GM12878 (cell line): ENCODE results near the gene ZNF260. TPM values are rescaled to one million over a fixed set of nuclear protein-coding genes. Genes with fewer than 3 reads are reported as not detected.

Source experiments
- ATAC-seq: fragments of 200-7000 bp; cut with Tn5 transposase; 3 replicates; pipeline ENCODE4 v1.9.1; 2020; ENCODE audit warnings: mild to moderate bottlenecking, moderate library complexity
- BruUV-seq: library from RNA; stranded (reverse); fragments of 400-500 nt; replicated peaks from 2 replicates; lab custom pipeline; 2021; lab: Mats Ljungman, UMichigan
- CTCF ChIA-PET: fragments of 300-600 bp; sonication (Branson Sonifier 250); formaldehyde crosslinking; extraction: SDS; loops from one replicate; lab custom pipeline; 2021; ENCODE audit warnings: inconsistent platforms; lab: Yijun Ruan, JAX
- POLR2A ChIA-PET: fragments of 350-600 bp; formaldehyde crosslinking; extraction: SDS; loops from one replicate; lab custom pipeline; 2021; ENCODE audit warnings: inconsistent platforms; lab: Charles Lee
- RAD21 ChIA-PET: fragments of 300-600 bp; sonication (Branson Sonifier 250); formaldehyde crosslinking; loops from one replicate; lab custom pipeline; 2023; ENCODE audit warnings: antibody characterized with exemption; ENCODE audit not compliant: unreplicated experiment; lab: Charles Lee
- SMC1A ChIA-PET: fragments of 300-600 bp; sonication (Branson Sonifier 250); formaldehyde crosslinking; loops from one replicate; lab custom pipeline; 2023; ENCODE audit not compliant: unreplicated experiment, uncharacterized antibody; lab: Charles Lee
- DNase-seq: peaks from one replicate; pipeline ENCODE4 v3.0.0-alpha.2; 2011; ENCODE audit warnings: low read depth, low spot score
- FAIRE-seq: peaks from 3 replicates; lab custom pipeline; 2011; peaks lifted over from hg19 to GRCh38; lab: Jason Lieb, UNC
- H2AFZ ChIP-seq: 2 replicates; pipeline ENCODE4 v1.6.0; 2011; ENCODE audit warnings: low read depth, low read length, control low read depth; ENCODE audit not compliant: control insufficient read depth
- H3K27ac ChIP-seq: 2 replicates; pipeline ENCODE4 v1.5.1; 2011; ENCODE audit warnings: control low read depth; ENCODE audit not compliant: control insufficient read depth, insufficient read depth
- H3K27me3 ChIP-seq, 2 experiments: replicated peaks in 1 of 2; 2 replicates each; pipeline versions ENCODE4 v1.6.0 to v1.6.1; 2011; ENCODE audit warnings: low read length in 1 of 2; ENCODE audit not compliant: control insufficient read depth in 2 of 2, insufficient read depth in 2 of 2
- H3K36me3 ChIP-seq, 2 experiments: 2 replicates each; pipeline ENCODE4 v1.5.1; 2011; ENCODE audit warnings: low read length in 1 of 2; ENCODE audit not compliant: control insufficient read depth in 2 of 2, insufficient read depth in 2 of 2
- H3K4me1 ChIP-seq: 2 replicates; pipeline ENCODE4 v1.6.1; 2011; ENCODE audit warnings: mild to moderate bottlenecking, low read length, moderate library complexity, mixed read lengths; ENCODE audit not compliant: control insufficient read depth, insufficient read depth
- H3K4me2 ChIP-seq: 2 replicates; pipeline ENCODE4 v1.6.0; 2011; ENCODE audit warnings: control low read depth; ENCODE audit not compliant: control insufficient read depth, insufficient read depth
- H3K4me3 ChIP-seq: fragments of 200-600 bp; sonication (generic); 2 replicates; pipeline ENCODE4 v1.5.1; 2016
- H3K79me2 ChIP-seq: 2 replicates; pipeline ENCODE4 v1.6.0; 2011; ENCODE audit warnings: low read length; ENCODE audit not compliant: control insufficient read depth, insufficient read depth
- H3K9ac ChIP-seq: 2 replicates; pipeline ENCODE4 v1.8.0; 2011; ENCODE audit warnings: low read length, control low read depth, mixed read lengths; ENCODE audit not compliant: control insufficient read depth, insufficient read depth
- H3K9me3 ChIP-seq: replicated peaks from 3 replicates; pipeline ENCODE4 v1.5.1; 2011; ENCODE audit warnings: mild to moderate bottlenecking, low read length; ENCODE audit not compliant: control insufficient read depth, insufficient read depth
- H4K20me1 ChIP-seq: 2 replicates; pipeline ENCODE4 v1.6.0; 2011; ENCODE audit not compliant: control insufficient read depth, insufficient read depth
- ASH2L ChIP-seq: fragments of 300-600, 200-600 bp; sonication (generic); IDR thresholded peaks from 2 replicates; pipeline ENCODE4 v1.6.1; 2017; ENCODE audit warnings: low read depth, mild to moderate bottlenecking, borderline replicate concordance
- ATF7 ChIP-seq: fragments of 450-650 bp; IDR thresholded peaks from 2 replicates; pipeline ENCODE4 v1.6.1; 2016; ENCODE audit warnings: low read depth, mild to moderate bottlenecking
- BACH1 ChIP-seq: fragments of 450-650 bp; IDR thresholded peaks from 2 replicates; pipeline ENCODE4 v1.6.1; 2017; ENCODE audit warnings: mild to moderate bottlenecking, borderline replicate concordance
- DPF2 ChIP-seq: fragments of 450-650 bp; IDR thresholded peaks from 2 replicates; pipeline ENCODE4 v1.6.1; 2017; ENCODE audit warnings: mild to moderate bottlenecking
- EP300 ChIP-seq, 2 experiments: fragments of 150-350 bp in 1 of 2; IDR thresholded peaks; 2 replicates each; pipeline ENCODE4 v1.6.1; 2011 to 2012; ENCODE audit warnings: low read depth in 2 of 2, low read length in 2 of 2, borderline replicate concordance in 1 of 2, improper control_type of control experiment in 1 of 2, inconsistent platforms in 1 of 2; ENCODE audit not compliant: control insufficient read depth in 1 of 2
- ETV6 ChIP-seq, 2 experiments: fragments of 450-650 bp in 1 of 2; IDR thresholded peaks in 1 of 2; conservative IDR thresholded peaks in 1 of 2; 2 replicates each; pipeline ENCODE4 v1.6.1; 2014; ENCODE audit warnings: antibody characterized with exemption in 1 of 2, borderline replicate concordance in 1 of 2, low read depth in 1 of 2, mild to moderate bottlenecking in 1 of 2, moderate library complexity in 1 of 2
- HDGF ChIP-seq: fragments of 450-650 bp; IDR thresholded peaks from 2 replicates; pipeline ENCODE4 v1.6.1; 2016; ENCODE audit warnings: antibody characterized with exemption
- MAX ChIP-seq: IDR thresholded peaks from 2 replicates; pipeline ENCODE4 v1.6.1; 2012; ENCODE audit warnings: low read depth, low read length, improper control_type of control experiment
- MXI1 ChIP-seq: fragments of 150-350 bp; IDR thresholded peaks from 2 replicates; pipeline ENCODE4 v1.6.1; 2011; ENCODE audit warnings: low read depth, mild to moderate bottlenecking, inconsistent platforms, low read length, improper control_type of control experiment
- NBN ChIP-seq: fragments of 450-650 bp; IDR thresholded peaks from 2 replicates; pipeline ENCODE4 v1.6.1; 2016
- NFYB ChIP-seq: IDR thresholded peaks from 2 replicates; pipeline ENCODE4 v1.6.1; 2011; ENCODE audit warnings: low read depth, mild to moderate bottlenecking, low read length, improper control_type of control experiment, moderate library complexity; ENCODE audit not compliant: insufficient read depth
- NR2F1 ChIP-seq: fragments of 450-650 bp; conservative IDR thresholded peaks from 2 replicates; pipeline ENCODE4 v1.6.1; 2017; ENCODE audit warnings: mild to moderate bottlenecking
- NRF1 ChIP-seq: conservative IDR thresholded peaks from 2 replicates; pipeline ENCODE4 v1.6.1; 2011; ENCODE audit warnings: mild to moderate bottlenecking, low read depth, low read length, improper control_type of control experiment
- PAX5 ChIP-seq: IDR thresholded peaks from 2 replicates; pipeline ENCODE4 v1.6.1; 2011; ENCODE audit warnings: low read depth, low read length, borderline replicate concordance
- PAX8 ChIP-seq: fragments of 450-650 bp; IDR thresholded peaks from 2 replicates; pipeline ENCODE4 v1.6.1; 2017; ENCODE audit warnings: mild to moderate bottlenecking, moderate library complexity
- PML ChIP-seq: IDR thresholded peaks from 2 replicates; pipeline ENCODE4 v1.6.1; 2012; ENCODE audit warnings: low read length, inconsistent platforms
- SMAD1 ChIP-seq: fragments of 450-650 bp; IDR thresholded peaks from 2 replicates; pipeline ENCODE4 v1.6.1; 2018; ENCODE audit warnings: mild to moderate bottlenecking, low read depth; ENCODE audit not compliant: partially characterized antibody
- SMAD5 ChIP-seq: IDR thresholded peaks from 2 replicates; pipeline ENCODE4 v1.6.1; 2016; ENCODE audit warnings: antibody characterized with exemption, low read depth
- SREBF2 ChIP-seq: IDR thresholded peaks from 2 replicates; pipeline ENCODE4 v1.6.1; 2012; ENCODE audit warnings: mild to moderate bottlenecking, low read length
- YY1 ChIP-seq: IDR thresholded peaks from 2 replicates; pipeline ENCODE4 v1.6.1; 2011; ENCODE audit warnings: low read depth, mild to moderate bottlenecking, low read length
- ZBTB11 ChIP-seq: fragments of 450-650 bp; formaldehyde crosslinking; IDR thresholded peaks from 2 replicates; pipeline ENCODE4 v1.5.0; 2022; ENCODE audit warnings: mild to moderate bottlenecking, missing genetic modification characterization
- WGBS: methylation state at CpG from one replicate; pipeline ENCODE4 v1.1.6; 2016; ENCODE audit warnings: low lambda C conversion rate; ENCODE audit not compliant: insufficient replicate concordance, insufficient coverage; ENCODE audit errors: missing lambda C conversion rate; 5-methylcytosine and 5-hydroxymethylcytosine counted together
- in situ Hi-C: fragments of 300-500 bp; cut with MboI; formaldehyde crosslinking; loops from 9 replicates; pipeline ENCODE4 v1.14.3; 2018; ENCODE audit warnings: mixed read lengths
- intact Hi-C: fragments of 100-400 bp; cut with micrococcal nuclease; formaldehyde crosslinking; loops from one replicate; pipeline ENCODE4 v1.14.2; 2022; ENCODE audit not compliant: unreplicated experiment
- polyA plus RNA-seq, 11 experiments: library from polyadenylated mRNA; depleted of rRNA in 4 of 11; unstranded in 6 of 11; stranded (reverse) in 5 of 11; fragments of >200 nt; fragmentation: Nextera tagmentation in 4 of 11; fragmentation: Illumina TruSeq in 1 of 11; extraction: Ambion mirVana in 4 of 11; extraction: Trizol in 1 of 11; gene quantifications; 1 replicate in 1 of 11; 2 replicates in 10 of 11; pipeline versions ENCODE4 v1.2.1 to v1.2.3, GENCODE V29; 2011 to 2016; ENCODE audit warnings: inconsistent platforms in 2 of 11, missing spikeins in 2 of 11, low read depth in 1 of 11
- total RNA-seq, 4 experiments: library from RNA; depleted of rRNA in 3 of 4; stranded (reverse); fragments of >200 nt in 3 of 4; fragmentation: Illumina TruSeq in 1 of 4; extraction: Trizol in 1 of 4; gene quantifications; 2 replicates each; pipeline versions ENCODE4 v1.2.1 to v1.2.3, GENCODE V29; 2013 to 2021

Gene ZNF260
- total and polyA plus RNA-seq, 10 of the 15 experiments (the other 5 are each of a cell fraction or from before 2014, with no cell fraction given) = 1.9 to 9.7 (median 7.1) TPM

- TF ChIP-seq EP300 (IDR thresholded peaks at IDR 0.05; ENCODE audit: borderline replicate concordance in 1 of 2, control insufficient read depth in 1 of 2, low read depth in 2 of 2, low read length in 2 of 2) (no peak), SMAD1 (peak; percentile 26), NRF1 (no peak), PAX5 (peak; percentile 22; the same call in 1 of the 2 replicates)
- TF ChIP-seq, all 136 proteins: peak for 10
These were observed 949 bp upstream of the ZNF260 start (continued) for GRCh38 chr19:36528921-36529518.

GRCh38 chr19:36527873-36528193, 238 bp downstream of the ZNF260 start:
- ATAC-seq (no peak), FAIRE-seq (no peak), DNase-seq (no peak)
- Histone ChIP-seq H3K4me2 (peak overlapping the region; percentile 72), H3K79me2 (peaks cover 17% of the 10 kb centered on the region), H3K9me3 (peaks cover 16% of the 10 kb centered on the region), H3K4me3 (peak overlapping the region; percentile 76), H3K9ac (peak overlapping the region; percentile 85), H3K36me3 (no peaks in the 10 kb centered on the region), H3K27me3 (no peaks in the 10 kb centered on the region), H2AFZ (peak overlapping the region; percentile 95), H3K27ac (peak overlapping the region; percentile 83), H4K20me1 (no peaks in the 10 kb centered on the region), H3K4me1 (no peaks in the 10 kb centered on the region)
- in situ Hi-C loops = no loop called here
- intact Hi-C loops = loop anchor here (1.0 to 5.0 kb wide), 3 partner anchors 36 to 244 kb away; partner anchors contain the start of genes ZNF529 and ZNF850
- SMC1A ChIA-PET = interaction anchor here (1.3 to 1.6 kb wide), 2 partner anchors 45 to 148 kb away, joined by 3 to 5 read pairs; partner anchors contain the start of gene ZNF529
- POLR2A ChIA-PET = interaction anchor here (0.6 to 2.3 kb wide), 3 partner anchors 38 to 243 kb away, joined by 5 to 9 read pairs (median 7); partner anchors contain the start of genes ZNF529 and ZNF566
- CTCF ChIA-PET = no interaction called here
- no TSS peak for BruUV-seq
- 7% methylated on average over 2 of the region's 13 CpGs for WGBS
- RAD21 ChIA-PET = interaction anchor here (0.6 kb wide), 1 partner anchor 245 kb away, joined by 3 read pairs; the partner anchor contains the start of gene ZNF850
- no peak for TF ChIP-seq ATF7
- peak; percentile 6 for TF ChIP-seq SMAD1
- TF ChIP-seq NR2F1 = no peak
- no peak for TF ChIP-seq BACH1
- TF ChIP-seq PAX8 = no peak
- no peak for TF ChIP-seq ZBTB11 (CRISPR knock-in tag)
- TF ChIP-seq MXI1 = no peak
- no peak for TF ChIP-seq EP300 (IDR thresholded peaks at IDR 0.05; ENCODE audit: borderline replicate concordance in 1 of 2, control insufficient read depth in 1 of 2, low read depth in 2 of 2, low read length in 2 of 2)
- TF ChIP-seq NFYB = no peak
- no peak for TF ChIP-seq MAX
- no peak for TF ChIP-seq DPF2
- TF ChIP-seq SMAD5 = no peak
- no peak for TF ChIP-seq NBN
- TF ChIP-seq ASH2L = no peak
- no peak for TF ChIP-seq SREBF2
- no peak for TF ChIP-seq ETV6 (conservative IDR thresholded peaks at IDR 0.05 in 1 of 2, IDR thresholded peaks at IDR 0.05 in 1 of 2; ENCODE audit: borderline replicate concordance in 1 of 2, low read depth in 1 of 2)
- TF ChIP-seq YY1 = no peak
- TF ChIP-seq PML = no peak; the same call in 1 of the 2 replicates
- no peak for TF ChIP-seq HDGF
